Osteocyte (in vitro differentiated cells): ENCODE results near the gene ADAMTSL1. TPM values are rescaled to one million over a fixed set of nuclear protein-coding genes. Genes with fewer than 3 reads are reported as not detected.

ENCODE experiments used
- DNase-seq: peaks from one replicate; pipeline ENCODE4 v3.0.0; 2021; ENCODE audit warnings: mixed read lengths; ENCODE audit not compliant: unreplicated experiment; ENCODE audit errors: extremely low spot score
- H3K27ac Mint-ChIP-seq: one replicate; pipeline ENCODE4 v1.8.0; 2021; ENCODE audit warnings: mild to moderate bottlenecking, mixed read lengths; ENCODE audit not compliant: unreplicated experiment
- H3K27me3 Mint-ChIP-seq: one replicate; pipeline ENCODE4 v1.8.0; 2021; ENCODE audit warnings: mixed read lengths; ENCODE audit not compliant: unreplicated experiment
- H3K36me3 Mint-ChIP-seq: one replicate; pipeline ENCODE4 v1.8.0; 2021; ENCODE audit warnings: mixed read lengths; ENCODE audit not compliant: unreplicated experiment
- H3K4me1 Mint-ChIP-seq: one replicate; pipeline ENCODE4 v1.8.0; 2021; ENCODE audit warnings: mixed read lengths; ENCODE audit not compliant: unreplicated experiment
- H3K4me3 Mint-ChIP-seq: one replicate; pipeline ENCODE4 v1.8.0; 2021; ENCODE audit warnings: mild to moderate bottlenecking, moderate library complexity, mixed read lengths; ENCODE audit not compliant: unreplicated experiment
- H3K9me3 Mint-ChIP-seq: one replicate; pipeline ENCODE4 v1.8.0; 2021; ENCODE audit warnings: mixed read lengths; ENCODE audit not compliant: unreplicated experiment
- CTCF ChIP-seq: fragments of 200-600 bp; sonication (generic); IDR thresholded peaks from 2 replicates; pipeline ENCODE4 v1.5.0; 2021; ENCODE audit warnings: antibody characterized with exemption, mild to moderate bottlenecking, moderate library complexity
- total RNA-seq: library from RNA; stranded (reverse); gene quantifications from 2 replicates; pipeline ENCODE4 v1.2.1, GENCODE V29; 2021

Gene ADAMTSL1
- total RNA-seq, 1 donor from 2014 or later = 1.5 TPM

- H3K27me3 Mint-ChIP-seq = peaks cover 2% of the 10 kb centered on the region
- H3K27ac Mint-ChIP-seq = no peak overlapping the region
- TF ChIP-seq CTCF = no peak
- no peak for DNase-seq
- no peak overlapping the region for H3K4me3 Mint-ChIP-seq
- peaks cover 13% of the 10 kb centered on the region for H3K4me1 Mint-ChIP-seq
- H3K9me3 Mint-ChIP-seq = no peaks in the 10 kb centered on the region
- no peaks in the 10 kb centered on the region for H3K36me3 Mint-ChIP-seq
Measured at GRCh38 chr9:18433620-18434019, 40.3 kb upstream of the ADAMTSL1 start.

- Mint-ChIP-seq H3K4me3 (peak overlapping the region; percentile 56), H3K9me3 (no peaks in the 10 kb centered on the region), H3K27ac (peak overlapping the region; percentile 15), H3K27me3 (peaks cover 2% of the 10 kb centered on the region), H3K36me3 (no peaks in the 10 kb centered on the region), H3K4me1 (peaks cover 33% of the 10 kb centered on the region)
- no peak for TF ChIP-seq CTCF
- no peak for DNase-seq
Measured at GRCh38 chr9:18437315-18438201, 36.4 kb upstream of the ADAMTSL1 start.

- no peak for DNase-seq
- Mint-ChIP-seq H3K27ac (peak overlapping the region; percentile 15), H3K27me3 (peaks cover 2% of the 10 kb centered on the region), H3K4me1 (peaks cover 34% of the 10 kb centered on the region), H3K36me3 (no peaks in the 10 kb centered on the region), H3K4me3 (peak overlapping the region; percentile 56), H3K9me3 (no peaks in the 10 kb centered on the region)
- TF ChIP-seq CTCF = peak; percentile 25
Measured at GRCh38 chr9:18438300-18438925, 35.5 kb upstream of the ADAMTSL1 start.

- Mint-ChIP-seq H3K27me3 (peaks cover 2% of the 10 kb centered on the region), H3K4me1 (peaks cover 34% of the 10 kb centered on the region), H3K36me3 (no peaks in the 10 kb centered on the region), H3K4me3 (peak overlapping the region; percentile 56), H3K9me3 (no peaks in the 10 kb centered on the region), H3K27ac (no peak overlapping the region)
- TF ChIP-seq CTCF = no peak
- no peak for DNase-seq
Measured at GRCh38 chr9:18438951-18439350, 35.0 kb upstream of the ADAMTSL1 start.

- peaks cover 2% of the 10 kb centered on the region for H3K27me3 Mint-ChIP-seq
- DNase-seq = no peak
Measured at GRCh38 chr9:18441261-18441660, 32.7 kb upstream of the ADAMTSL1 start.

More at GRCh38 chr9:18441261-18441660, 32.7 kb upstream of the ADAMTSL1 start:
- Mint-ChIP-seq H3K9me3 (no peaks in the 10 kb centered on the region), H3K4me3 (no peak overlapping the region), H3K36me3 (no peaks in the 10 kb centered on the region), H3K27ac (peak overlapping the region; percentile 36), H3K4me1 (peaks cover 36% of the 10 kb centered on the region)
- no peak for TF ChIP-seq CTCF
